Adipose tissue (tissue), 3 donors: ENCODE data around the gene ORC3. TPM values are rescaled to one million over a fixed set of nuclear protein-coding genes. Genes with fewer than 3 reads are reported as not detected.
"Not testable (repeated sequence)": the region's sequence is repeated elsewhere in the genome, so short reads cannot be mapped to it uniquely, and the experiment has no call there.

Source experiments
- H3K27ac ChIP-seq: one replicate; pipeline ENCODE4 v1.5.1; 2013; ENCODE audit warnings: low read depth, low read length
- WGBS, 3 donors: extraction: QIAGEN DNeasy Blood & Tissue Kit; methylation state at CpG; one replicate each; pipeline ENCODE4 v1.1.7; 2013; 5-methylcytosine and 5-hydroxymethylcytosine counted together
- polyA plus RNA-seq, 3 donors: library from polyadenylated mRNA; stranded (reverse); fragments of 200-250 nt; gene quantifications; one replicate each; pipeline ENCODE4 v1.2.3, GENCODE V29; 2013
- donor health status: healthy with polysubstance abuse.
- donor health status: Bipolar disorder and iron deficiency.
- donor health status: healthy.

Gene ORC3
- polyA plus RNA-seq, 3 donors = 7.9 to 20.7 (median 11.6) TPM

GRCh38 chr6:87703039-87703438 is 113.1 kb downstream of the ORC3 start:
- 82 to 84% (median 82%) methylated on average over 19 of the region's 19 CpGs for WGBS, 3 donors
- not testable (repeated sequence) for H3K27ac ChIP-seq

DNA sequence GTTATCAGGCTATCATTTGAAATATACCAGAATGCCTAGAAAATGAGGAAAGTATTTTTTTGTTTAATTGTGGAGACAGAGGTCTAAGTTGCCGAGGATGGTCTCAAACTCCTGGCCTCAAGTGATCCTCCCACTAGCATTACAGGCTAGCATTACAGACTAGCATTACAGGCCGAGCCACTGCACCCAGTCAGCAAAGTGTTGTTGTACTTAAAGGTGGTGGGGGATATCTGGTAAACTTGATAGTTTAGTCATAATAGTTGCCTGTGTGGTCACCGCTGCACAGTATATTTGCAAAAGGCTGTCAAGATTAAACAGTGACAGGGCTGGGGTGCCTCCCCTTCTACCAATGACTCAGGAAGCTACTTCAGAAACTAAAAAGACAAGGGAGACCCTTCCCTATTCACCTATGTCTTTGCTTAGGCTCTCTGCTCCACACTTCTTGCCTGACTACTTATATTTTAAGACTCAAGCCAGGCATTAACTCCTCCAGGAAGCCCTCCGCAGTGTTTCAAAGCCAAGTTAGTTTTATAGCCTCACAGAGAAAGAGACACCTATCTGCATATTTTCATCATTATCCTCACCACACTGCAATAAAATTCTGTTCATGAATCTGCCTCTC is 115.2 kb downstream of the ORC3 start:
- WGBS, 3 donors = 75 to 89% (median 81%) methylated on average over 4 of the region's 4 CpGs
- H3K27ac ChIP-seq = no peak overlapping the region

GRCh38 chr6:87706187-87706966 is 116.4 kb downstream of the ORC3 start:
- H3K27ac ChIP-seq = no peak overlapping the region
- WGBS, 3 donors = 74 to 82% (median 80%) methylated on average over 3 of the region's 3 CpGs

DNA sequence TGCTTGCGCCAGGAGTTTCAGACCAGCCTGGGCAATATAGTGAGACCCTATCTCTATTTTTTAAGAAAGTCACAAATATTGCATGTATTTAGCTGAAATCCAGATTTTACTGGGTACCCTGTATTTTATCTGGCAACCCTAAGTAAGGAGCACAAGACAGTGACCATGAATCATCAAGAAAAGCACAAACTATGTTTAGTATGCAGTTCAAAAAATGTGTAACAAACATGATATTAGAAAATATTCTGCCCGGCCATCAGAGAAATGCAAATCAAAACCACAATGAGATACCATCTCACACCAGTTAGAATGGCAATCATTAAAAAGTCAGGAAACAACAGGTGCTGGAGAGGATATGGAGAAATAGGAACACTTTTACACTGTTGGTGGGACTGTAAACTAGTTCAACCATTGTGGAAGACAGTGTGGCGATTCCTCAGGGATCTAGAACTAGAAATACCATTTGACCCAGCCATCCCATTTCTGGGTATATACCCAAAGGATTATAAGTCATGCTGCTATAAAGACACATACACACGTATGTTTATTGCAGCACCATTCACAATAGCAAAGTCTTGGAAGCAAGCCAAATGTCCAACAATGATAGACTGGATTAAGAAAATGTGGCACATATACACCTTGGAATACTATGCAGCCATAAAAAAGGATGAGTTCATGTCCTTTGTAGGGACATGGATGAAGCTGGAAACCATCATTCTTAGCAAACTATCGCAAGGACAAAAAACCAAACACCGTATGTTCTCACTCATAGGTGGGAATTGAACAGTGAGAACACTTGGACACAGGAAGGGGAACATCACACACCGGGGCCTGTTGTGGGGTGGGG is 118.9 kb downstream of the ORC3 start:
- WGBS, 3 donors = 76 to 93% (median 86%) methylated on average over 6 of the region's 7 CpGs
- not testable (repeated sequence) for H3K27ac ChIP-seq

- WGBS, 3 donors = 71 to 74% (median 73%) methylated on average over 3 of the region's 3 CpGs
- no peak overlapping the region for H3K27ac ChIP-seq
These were observed 120.2 kb downstream of the ORC3 start for GRCh38 chr6:87710090-87710489.

GRCh38 chr6:87712713-87713112 is 122.8 kb downstream of the ORC3 start:
- 92 to 98% (median 95%) methylated on average over 2 to 3 of the region's 3 CpGs for WGBS, 3 donors
- H3K27ac ChIP-seq = not testable (repeated sequence)

- whole genome bisulfite sequencing, 3 donors = 52 to 86% (median 53%) methylated on average over 2 of the region's 2 CpGs
- H3K27ac ChIP-seq = no peak overlapping the region
These were observed 124.3 kb downstream of the ORC3 start for GRCh38 chr6:87714093-87714842.

Other genes starting within 250 kb of the ORC3 start
- gene C6orf163, start 245.3 kb upstream of the ORC3 start, polyA plus RNA-seq = 1 to 10 TPM in 1 of 3 donors, under 1 TPM in 2; 0.31 to 3.1 (median 0.34) TPM
- gene CFAP206, start 182.2 kb upstream of the ORC3 start, polyA plus RNA-seq = under 1 TPM; 0.07 to 0.22 (median 0.13) TPM
- gene SLC35A1, start 117.2 kb upstream of the ORC3 start, polyA plus RNA-seq = 10 to 100 TPM in 1 of 3 donors, 1 to 10 TPM in 2; 9.7 to 11.2 (median 9.8) TPM
- gene RARS2, start 148 bp upstream of the ORC3 start, polyA plus RNA-seq = 10 to 100 TPM; 18.0 to 29.0 (median 23.3) TPM
- gene AKIRIN2, start 112.1 kb downstream of the ORC3 start, polyA plus RNA-seq = 10 to 100 TPM; 10.1 to 45.3 (median 30.6) TPM